ENCODE results near the gene COL24A1. TPM values are rescaled to one million over a fixed set of nuclear protein-coding genes. Genes with fewer than 3 reads are reported as not detected.

Gene COL24A1
- total and polyA plus RNA-seq, 2 of the 8 experiments (the other 6 are each of a cell fraction or from before 2014, with no cell fraction given), result 0.23 to 1.1 TPM

DNA sequence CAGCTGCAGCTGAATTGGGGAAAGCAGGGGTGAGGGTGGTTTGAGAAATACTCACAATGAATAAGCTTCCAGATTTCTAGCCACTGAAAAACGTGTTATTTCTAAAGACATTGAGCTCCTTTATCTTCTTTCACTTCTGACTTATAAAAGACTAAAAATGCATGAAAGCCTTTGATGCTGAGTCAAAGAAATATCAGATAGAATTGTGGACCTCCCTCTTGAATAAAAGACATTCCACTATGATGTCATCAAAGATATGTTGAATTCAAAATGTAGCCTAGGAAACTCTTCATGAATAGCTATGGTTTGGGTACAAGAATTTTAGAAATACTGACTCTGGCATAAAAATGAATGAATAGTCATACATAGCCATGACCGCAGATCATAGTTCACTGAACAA lies 44.7 kb upstream of the COL24A1 start (continued):
- TF ChIP-seq RXRA (IDR thresholded peaks at IDR 0.05; ENCODE audit: insufficient read depth, low read depth, low read length) (no peak), MAX (IDR thresholded peaks at IDR 0.05) (no peak), EGR1 (IDR thresholded peaks at IDR 0.05; ENCODE audit: borderline replicate concordance, low read depth, low read length) (no peak)

All from H1 (cell line).